ENCODE results near the gene KIF1B.
"Not testable (repeated sequence)": the region's sequence is repeated elsewhere in the genome, so short reads cannot be mapped to it uniquely, and the experiment has no call there.

The KIF1B gene

GRCh38 chr1:10196976-10197375 lies 13.4 kb upstream of the KIF1B start:
- no peak for DNase-seq

GRCh38 chr1:10200620-10201019 lies 9.8 kb upstream of the KIF1B start:
- no peak for DNase-seq

- DNase-seq, result no peak
These were observed 6.2 kb upstream of the KIF1B start for GRCh38 chr1:10204003-10204642.

- DNase-seq, result not testable (repeated sequence)
These were observed 5.2 kb upstream of the KIF1B start for GRCh38 chr1:10205206-10205605.

GRCh38 chr1:10207810-10208209 lies 2.6 kb upstream of the KIF1B start:
- no peak for DNase-seq

GRCh38 chr1:10208537-10208936 lies 1.8 kb upstream of the KIF1B start:
- no peak for DNase-seq

- DNase-seq, result no peak
These were observed 823 bp upstream of the KIF1B start for GRCh38 chr1:10209590-10209904.

- DNase-seq, result peak; percentile 39
These were observed 753 bp downstream of the KIF1B start for GRCh38 chr1:10210841-10211804.

- DNase-seq, result peak; percentile 32
These were observed 1.5 kb downstream of the KIF1B start for GRCh38 chr1:10211805-10212410.

- no peak for DNase-seq
These were observed 2.1 kb downstream of the KIF1B start for GRCh38 chr1:10212476-10212875.

GRCh38 chr1:10213186-10213705 lies 2.9 kb downstream of the KIF1B start:
- DNase-seq, result no peak

- no peak for DNase-seq
These were observed 5.8 kb downstream of the KIF1B start for GRCh38 chr1:10216090-10216749.

- DNase-seq, result no peak
These were observed 7.5 kb downstream of the KIF1B start for GRCh38 chr1:10217748-10218441.

GRCh38 chr1:10220200-10220599 lies 9.8 kb downstream of the KIF1B start:
- DNase-seq, result no peak

- DNase-seq, result not testable (repeated sequence)
These were observed 10.3 kb downstream of the KIF1B start for GRCh38 chr1:10220657-10221056.

- no peak for DNase-seq
These were observed 15.2 kb downstream of the KIF1B start for GRCh38 chr1:10225573-10225972.

- no peak for DNase-seq
These were observed 18.2 kb downstream of the KIF1B start for GRCh38 chr1:10228528-10228927.

GRCh38 chr1:10229903-10230302 lies 19.5 kb downstream of the KIF1B start:
- DNase-seq, result no peak

- DNase-seq, result no peak
These were observed 21.8 kb downstream of the KIF1B start for GRCh38 chr1:10232163-10232562.

- no peak for DNase-seq
These were observed 26.2 kb downstream of the KIF1B start for GRCh38 chr1:10236405-10237156.

- no peak for DNase-seq
These were observed 26.8 kb downstream of the KIF1B start for GRCh38 chr1:10237157-10237539.

- no peak for DNase-seq
These were observed 31.8 kb downstream of the KIF1B start for GRCh38 chr1:10242135-10242534.
